Mesendoderm (in vitro differentiated cells): Measurements from ENCODE around the gene SLC40A1.

ENCODE experiments used
- DNase-seq: peaks from one replicate; pipeline ENCODE4 v3.0.0; 2013
- H2AK5ac ChIP-seq: 2 replicates; pipeline ENCODE4 v1.6.1; 2013; ENCODE audit warnings: low read length, inconsistent platforms
- H2BK120ac ChIP-seq: 2 replicates; pipeline ENCODE4 v1.6.1; 2013; ENCODE audit warnings: low read depth, mild to moderate bottlenecking, low read length, moderate library complexity, mixed read lengths
- H2BK15ac ChIP-seq: replicated peaks from 2 replicates; pipeline ENCODE4 v1.6.1; 2013; ENCODE audit warnings: low read depth, mild to moderate bottlenecking, moderate library complexity
- H2BK5ac ChIP-seq: 2 replicates; pipeline ENCODE4 v1.6.1; 2013; ENCODE audit warnings: low read length, inconsistent platforms
- H3K18ac ChIP-seq: 2 replicates; pipeline ENCODE4 v1.6.1; 2013; ENCODE audit warnings: mild to moderate bottlenecking, low read length, mixed read lengths
- H3K23ac ChIP-seq: one replicate; pipeline ENCODE4 v1.6.1; 2013; ENCODE audit warnings: low read length
- H3K27ac ChIP-seq: 2 replicates; pipeline ENCODE4 v1.5.1; 2013; ENCODE audit warnings: low read depth, mild to moderate bottlenecking, inconsistent platforms, low read length, moderate library complexity
- H3K27me3 ChIP-seq: 2 replicates; pipeline ENCODE4 v1.6.1; 2013; ENCODE audit warnings: low read length, control low read depth, mild to moderate bottlenecking, inconsistent platforms; ENCODE audit not compliant: insufficient read depth, poor library complexity
- H3K36me3 ChIP-seq: 2 replicates; pipeline ENCODE4 v1.6.1; 2013; ENCODE audit warnings: low read length, inconsistent platforms; ENCODE audit not compliant: control insufficient read depth, insufficient read depth
- H3K4ac ChIP-seq: one replicate; pipeline ENCODE4 v1.6.1; 2013; ENCODE audit warnings: low read depth, mild to moderate bottlenecking, low read length, moderate library complexity
- H3K4me1 ChIP-seq: 2 replicates; pipeline ENCODE4 v1.6.1; 2013; ENCODE audit warnings: low read depth, low read length, inconsistent platforms; ENCODE audit not compliant: control insufficient read depth
- H3K4me2 ChIP-seq: 2 replicates; pipeline ENCODE4 v1.6.1; 2013; ENCODE audit warnings: low read length
- H3K4me3 ChIP-seq: 2 replicates; pipeline ENCODE4 v1.5.1; 2013; ENCODE audit warnings: mild to moderate bottlenecking, low read length
- H3K56ac ChIP-seq: one replicate; pipeline ENCODE4 v1.6.1; 2013; ENCODE audit warnings: low read length
- H3K79me1 ChIP-seq: 2 replicates; pipeline ENCODE4 v1.6.1; 2013; ENCODE audit warnings: low read length, inconsistent platforms
- H3K79me2 ChIP-seq: 2 replicates; pipeline ENCODE4 v1.6.1; 2013; ENCODE audit warnings: mild to moderate bottlenecking, low read length; ENCODE audit not compliant: control insufficient read depth, insufficient read depth
- H3K9ac ChIP-seq: 2 replicates; pipeline ENCODE4 v1.6.1; 2013; ENCODE audit warnings: low read length, inconsistent platforms
- H4K5ac ChIP-seq: one replicate; pipeline ENCODE4 v1.6.1; 2013; ENCODE audit warnings: low read length
- H4K8ac ChIP-seq: one replicate; pipeline ENCODE4 v1.6.1; 2013; ENCODE audit warnings: low read depth, mild to moderate bottlenecking, control low read depth, low read length, moderate library complexity
- WGBS: extraction: QIAGEN DNeasy Blood & Tissue Kit; methylation state at CpG from one replicate; pipeline ENCODE4 v1.1.7; 2013; ENCODE audit warnings: low lambda C conversion rate, missing lambda C conversion rate; ENCODE audit not compliant: insufficient coverage; ENCODE audit errors: extremely low coverage; 5-methylcytosine and 5-hydroxymethylcytosine counted together

The SLC40A1 gene

GRCh38 chr2:189574793-189575475 lies 5.7 kb downstream of the SLC40A1 start:
- no peak overlapping the region for H3K4me3 ChIP-seq
- no peak overlapping the region for H3K27ac ChIP-seq
- H3K4me1 ChIP-seq: peaks cover 3% of the 10 kb centered on the region
- H4K8ac ChIP-seq: no peak overlapping the region
- H2AK5ac ChIP-seq: no peak overlapping the region
- H2BK15ac ChIP-seq: no peak overlapping the region
- no peaks in the 10 kb centered on the region for H3K79me2 ChIP-seq
- H3K27me3 ChIP-seq: peaks cover 12% of the 10 kb centered on the region
- H3K9ac ChIP-seq: no peak overlapping the region
- H3K56ac ChIP-seq: no peak overlapping the region
- no peak overlapping the region for H3K4me2 ChIP-seq
- H3K23ac ChIP-seq: no peak overlapping the region
- WGBS: no CpG with 5 or more reads among the region's 5 CpGs
- DNase-seq: no peak
- no peak overlapping the region for H2BK5ac ChIP-seq
- no peaks in the 10 kb centered on the region for H3K79me1 ChIP-seq
- no peak overlapping the region for H3K18ac ChIP-seq
- no peak overlapping the region for H2BK120ac ChIP-seq
- no peak overlapping the region for H3K4ac ChIP-seq
- no peak overlapping the region for H4K5ac ChIP-seq
- no peaks in the 10 kb centered on the region for H3K36me3 ChIP-seq

DNA sequence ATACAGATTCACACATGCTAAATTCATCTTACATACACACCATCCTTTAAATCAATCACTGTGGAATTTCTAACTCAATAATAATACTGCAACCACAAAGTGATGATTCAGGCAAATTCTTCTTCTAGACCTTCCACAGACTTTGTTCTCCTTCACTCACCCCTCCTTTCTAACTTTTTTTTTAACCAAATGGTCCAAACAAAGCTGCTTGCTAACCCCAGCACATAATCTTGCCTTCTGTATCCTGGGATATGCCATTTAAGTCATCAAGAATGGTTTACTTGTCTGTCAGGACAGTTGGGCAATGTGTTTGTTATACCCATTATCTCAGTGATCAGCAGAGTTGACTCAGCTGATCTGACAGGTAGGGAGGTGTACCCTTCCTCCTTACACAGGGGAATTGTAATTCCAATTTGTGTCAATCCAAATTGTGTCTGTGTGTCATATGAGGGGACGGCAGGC lies 10.0 kb downstream of the SLC40A1 start:
- no peak overlapping the region for H2AK5ac ChIP-seq
- no peak overlapping the region for H3K9ac ChIP-seq
- H3K4me1 ChIP-seq: no peaks in the 10 kb centered on the region
- H3K27me3 ChIP-seq: peaks cover 5% of the 10 kb centered on the region
- H3K18ac ChIP-seq: no peak overlapping the region
- H2BK15ac ChIP-seq: no peak overlapping the region
- H3K36me3 ChIP-seq: no peaks in the 10 kb centered on the region
- no peak overlapping the region for H3K56ac ChIP-seq
- H2BK5ac ChIP-seq: no peak overlapping the region
- H2BK120ac ChIP-seq: no peak overlapping the region
- no peak for DNase-seq
- H4K8ac ChIP-seq: no peak overlapping the region
- H3K27ac ChIP-seq: no peak overlapping the region
- H3K4ac ChIP-seq: no peak overlapping the region
- no peak overlapping the region for H3K23ac ChIP-seq
- no peak overlapping the region for H3K4me2 ChIP-seq
- no peaks in the 10 kb centered on the region for H3K79me1 ChIP-seq
- no peak overlapping the region for H4K5ac ChIP-seq
- H3K79me2 ChIP-seq: no peaks in the 10 kb centered on the region
- no CpG with 5 or more reads among the region's 1 CpG for WGBS
- no peak overlapping the region for H3K4me3 ChIP-seq

DNA sequence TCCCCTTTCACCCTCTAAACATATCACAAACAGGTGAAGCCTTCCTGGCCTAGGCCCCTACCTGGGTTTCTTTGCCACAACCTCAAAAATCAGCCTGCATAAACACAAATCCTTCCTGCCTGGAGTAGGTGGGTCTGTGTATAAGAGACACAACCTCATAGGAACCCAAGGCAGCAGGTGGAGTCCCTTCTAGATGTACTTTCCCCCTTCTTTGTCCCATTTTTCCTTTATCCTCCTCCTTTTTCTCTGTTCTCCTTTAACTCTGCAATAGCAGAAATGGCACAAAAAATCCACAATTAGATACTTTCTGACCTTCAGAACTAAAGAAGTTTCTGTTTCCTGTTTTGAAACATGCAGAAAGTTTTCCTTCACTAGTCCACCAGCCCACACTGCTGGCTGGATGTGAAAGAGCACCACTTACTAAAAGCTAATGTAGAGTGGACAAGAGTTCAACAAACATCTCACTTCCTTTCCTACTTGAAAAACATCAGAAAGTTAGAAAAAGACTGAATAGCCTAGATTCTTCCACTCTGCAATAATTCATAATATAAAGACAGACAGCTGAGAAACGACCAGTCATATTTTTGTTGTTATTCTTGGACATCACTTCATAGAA lies 11.2 kb downstream of the SLC40A1 start:
- DNase-seq: no peak
- Histone ChIP-seq H3K18ac (no peak overlapping the region), H3K79me2 (no peaks in the 10 kb centered on the region), H3K27ac (no peak overlapping the region), H2BK5ac (no peak overlapping the region), H4K8ac (no peak overlapping the region), H4K5ac (no peak overlapping the region), H3K36me3 (no peaks in the 10 kb centered on the region), H3K4me1 (no peaks in the 10 kb centered on the region), H3K9ac (no peak overlapping the region), H3K27me3 (peaks cover 5% of the 10 kb centered on the region), H2BK120ac (no peak overlapping the region), H3K4me2 (no peak overlapping the region), H3K56ac (no peak overlapping the region), H2BK15ac (no peak overlapping the region), H3K79me1 (no peaks in the 10 kb centered on the region), H3K4me3 (no peak overlapping the region), H2AK5ac (no peak overlapping the region), H3K4ac (no peak overlapping the region), H3K23ac (no peak overlapping the region)
- WGBS: no CpG with 5 or more reads among the region's 1 CpG

GRCh38 chr2:189566046-189566445 lies 14.5 kb downstream of the SLC40A1 start:
- H3K27me3 ChIP-seq: no peaks in the 10 kb centered on the region
- no peak overlapping the region for H3K23ac ChIP-seq
- H3K4me2 ChIP-seq: no peak overlapping the region
- no peaks in the 10 kb centered on the region for H3K79me2 ChIP-seq
- H3K36me3 ChIP-seq: no peaks in the 10 kb centered on the region
- no peak overlapping the region for H3K27ac ChIP-seq
- no peak overlapping the region for H3K18ac ChIP-seq
- no peak overlapping the region for H2BK15ac ChIP-seq
- no CpG with 5 or more reads among the region's 3 CpGs for WGBS
- no peaks in the 10 kb centered on the region for H3K79me1 ChIP-seq
- no peak overlapping the region for H2BK5ac ChIP-seq
- H3K4me3 ChIP-seq: no peak overlapping the region
- H4K5ac ChIP-seq: no peak overlapping the region
- no peak overlapping the region for H2BK120ac ChIP-seq
- H3K56ac ChIP-seq: no peak overlapping the region
- H2AK5ac ChIP-seq: no peak overlapping the region
- no peak overlapping the region for H3K4ac ChIP-seq
- no peak for DNase-seq
- H3K9ac ChIP-seq: no peak overlapping the region
- H3K4me1 ChIP-seq: no peaks in the 10 kb centered on the region
- H4K8ac ChIP-seq: no peak overlapping the region

DNA sequence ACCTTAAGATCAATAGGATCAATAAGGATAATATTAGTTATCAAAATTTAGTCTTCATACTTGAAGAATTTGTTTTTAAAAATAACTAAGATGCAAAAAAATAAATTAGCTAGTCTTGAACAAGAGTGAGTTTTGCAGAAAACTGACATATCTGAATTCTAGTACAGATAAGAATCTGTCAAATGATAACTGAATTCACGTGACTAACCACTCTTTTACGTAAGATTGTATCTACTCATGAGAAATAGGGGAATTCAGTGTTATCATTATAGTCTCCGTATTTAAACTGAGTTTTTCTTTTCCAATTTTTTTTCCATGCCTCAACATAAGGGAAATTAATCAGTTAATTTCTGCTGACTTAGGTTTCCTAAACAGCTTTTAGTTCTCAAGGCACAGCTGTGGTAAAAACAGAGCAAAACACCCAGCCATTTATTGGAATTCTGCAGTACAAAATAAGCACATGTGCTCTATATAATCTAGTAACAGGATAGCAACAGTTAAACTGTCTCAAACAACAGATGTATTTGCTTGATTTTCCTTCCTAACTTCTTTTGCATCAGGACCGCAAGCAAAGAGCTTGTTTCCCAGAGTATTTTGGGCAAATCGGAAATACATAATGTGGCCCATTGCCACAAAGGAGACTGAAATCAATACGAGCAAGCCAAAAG lies 19.1 kb downstream of the SLC40A1 start:
- Histone ChIP-seq H3K4ac (no peak overlapping the region), H3K4me3 (no peak overlapping the region), H3K79me2 (no peaks in the 10 kb centered on the region), H3K56ac (no peak overlapping the region), H3K36me3 (no peaks in the 10 kb centered on the region), H2BK15ac (no peak overlapping the region), H2BK120ac (no peak overlapping the region), H4K5ac (no peak overlapping the region), H3K23ac (no peak overlapping the region), H3K27ac (no peak overlapping the region), H2AK5ac (no peak overlapping the region), H2BK5ac (no peak overlapping the region), H3K4me1 (no peaks in the 10 kb centered on the region), H3K9ac (no peak overlapping the region), H3K79me1 (no peaks in the 10 kb centered on the region), H3K4me2 (no peak overlapping the region), H3K27me3 (no peaks in the 10 kb centered on the region), H3K18ac (no peak overlapping the region), H4K8ac (no peak overlapping the region)
- WGBS: no CpG with 5 or more reads among the region's 6 CpGs
- DNase-seq: no peak
